HG03571 (cell line): ENCODE results near the gene RRBP1.

Experiments used
- ATAC-seq: cut with Tn5 transposase; IDR thresholded peaks from one replicate; pipeline ENCODE4 v1.9.1; 2021; ENCODE audit not compliant: unreplicated experiment

RRBP1 gene

GRCh38 chr20:17684077-17684888 is 2.2 kb upstream of the RRBP1 start:
- no peak for ATAC-seq

GRCh38 chr20:17683218-17684076 is 1.4 kb upstream of the RRBP1 start:
- ATAC-seq, result no peak

GRCh38 chr20:17682889-17683198 is 802 bp upstream of the RRBP1 start:
- no peak for ATAC-seq

- ATAC-seq, result peak; percentile 3
These were observed 328 bp downstream of the RRBP1 start for GRCh38 chr20:17681726-17682102.

- peak; percentile 31 for ATAC-seq
These were observed 961 bp downstream of the RRBP1 start for GRCh38 chr20:17680836-17681725.

- no peak for ATAC-seq
These were observed 1.9 kb downstream of the RRBP1 start for GRCh38 chr20:17679941-17680835.

GRCh38 chr20:17678886-17679285 is 3.2 kb downstream of the RRBP1 start:
- ATAC-seq, result no peak

GRCh38 chr20:17678295-17678694 is 3.7 kb downstream of the RRBP1 start:
- ATAC-seq, result no peak

- no peak for ATAC-seq
These were observed 5.1 kb downstream of the RRBP1 start for GRCh38 chr20:17676942-17677341.

- no peak for ATAC-seq
These were observed 5.7 kb downstream of the RRBP1 start for GRCh38 chr20:17676378-17676759.

- no peak for ATAC-seq
These were observed 6.3 kb downstream of the RRBP1 start for GRCh38 chr20:17675519-17676377.

- ATAC-seq, result no peak
These were observed 7.1 kb downstream of the RRBP1 start for GRCh38 chr20:17674722-17675518.

GRCh38 chr20:17673084-17673483 is 9.0 kb downstream of the RRBP1 start:
- ATAC-seq, result no peak

GRCh38 chr20:17671565-17671964 is 10.5 kb downstream of the RRBP1 start:
- no peak for ATAC-seq

GRCh38 chr20:17671011-17671410 is 11.0 kb downstream of the RRBP1 start:
- ATAC-seq, result no peak

GRCh38 chr20:17669306-17669931 is 12.6 kb downstream of the RRBP1 start:
- ATAC-seq, result no peak

- ATAC-seq, result no peak
These were observed 13.6 kb downstream of the RRBP1 start for GRCh38 chr20:17668432-17668831.

GRCh38 chr20:17667445-17667844 is 14.6 kb downstream of the RRBP1 start:
- no peak for ATAC-seq
